GM12892 (cell line): Measurements from ENCODE around the gene GNGT2.

Experiments
- POLR2A ChIP-seq: IDR thresholded peaks from 2 replicates; pipeline ENCODE4 v1.6.1; 2011; ENCODE audit warnings: low read depth, low read length, control low read depth
- POLR2AphosphoS5 ChIP-seq: IDR thresholded peaks from 2 replicates; pipeline ENCODE4 v1.6.1; 2011; ENCODE audit warnings: low read depth, low read length, control low read depth
- TAF1 ChIP-seq: IDR thresholded peaks from 2 replicates; pipeline ENCODE4 v1.6.1; 2011; ENCODE audit warnings: low read depth, mild to moderate bottlenecking, control low read depth, low read length, borderline replicate concordance

GRCh38 chr17:49170216-49170615 is 40.2 kb downstream of the GNGT2 start:
- TF ChIP-seq POLR2A (no peak), POLR2AphosphoS5 (no peak), TAF1 (no peak)
